ENCODE data around the gene HHATL.
A peak's percentile ranks its signal among the peaks of the same experiment; 100 is the strongest.

Gene HHATL

GRCh38 chr3:42653303-42653559, 49.4 kb downstream of the HHATL start:
- TF ChIP-seq CTCF (IDR thresholded peaks at IDR 0.05; ENCODE audit: extremely low read depth, missing control alignments): no peak
- no peak for DNase-seq (ENCODE audit: low spot score)

GRCh38 chr3:42652611-42653302, 49.8 kb downstream of the HHATL start:
- peak; percentile 59 for DNase-seq (ENCODE audit: low spot score)
- no peak for TF ChIP-seq CTCF (IDR thresholded peaks at IDR 0.05; ENCODE audit: extremely low read depth, missing control alignments)

GRCh38 chr3:42652251-42652610, 50.4 kb downstream of the HHATL start:
- DNase-seq (ENCODE audit: low spot score): no peak
- TF ChIP-seq CTCF (IDR thresholded peaks at IDR 0.05; ENCODE audit: extremely low read depth, missing control alignments): no peak

- TF ChIP-seq CTCF (IDR thresholded peaks at IDR 0.05; ENCODE audit: extremely low read depth, missing control alignments): no peak
- DNase-seq (ENCODE audit: low spot score): no peak
These were observed 51.1 kb downstream of the HHATL start for GRCh38 chr3:42651248-42652091.

DNA sequence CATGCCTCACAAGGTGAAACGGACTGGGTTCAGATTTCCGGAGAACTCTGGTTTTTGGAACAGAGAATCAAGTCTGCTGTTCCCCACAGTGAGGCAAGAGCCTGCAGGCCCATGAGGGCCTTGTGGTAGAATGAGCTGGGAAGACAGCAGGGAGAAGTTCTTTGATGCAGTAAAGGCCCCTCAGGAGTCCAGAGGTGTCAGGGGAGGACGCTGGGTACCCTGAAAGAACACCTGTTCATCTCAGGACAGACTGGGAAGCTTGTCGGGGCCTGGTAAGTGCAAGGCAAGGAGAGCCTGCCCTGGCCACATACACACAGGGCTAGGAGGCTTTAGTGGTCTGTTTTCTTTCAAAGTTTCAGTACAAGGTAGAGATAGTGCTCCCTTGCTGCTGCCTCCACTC, 52.8 kb downstream of the HHATL start:
- no peak for TF ChIP-seq CTCF (IDR thresholded peaks at IDR 0.05; ENCODE audit: extremely low read depth, missing control alignments)
- DNase-seq (ENCODE audit: low spot score): no peak

DNA sequence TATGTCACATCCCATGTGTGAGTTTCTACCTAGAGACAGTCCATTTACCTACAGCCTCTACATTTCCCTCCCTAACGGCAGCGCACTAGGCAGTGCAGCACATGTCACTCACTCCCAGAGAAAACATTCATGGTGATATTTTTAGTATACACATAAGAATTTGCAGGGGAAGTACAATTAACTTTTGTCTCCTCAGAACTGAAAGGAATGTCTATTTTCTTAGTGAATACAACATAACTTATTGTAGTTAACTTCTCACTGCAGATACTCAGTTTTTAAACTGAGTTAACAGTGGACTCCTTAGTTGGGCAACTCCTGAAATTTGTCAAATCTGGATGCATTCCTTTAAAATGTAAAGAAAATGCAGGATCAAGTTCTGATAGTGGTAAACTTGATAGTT, 53.6 kb downstream of the HHATL start:
- TF ChIP-seq CTCF (IDR thresholded peaks at IDR 0.05; ENCODE audit: extremely low read depth, missing control alignments): no peak
- no peak for DNase-seq (ENCODE audit: low spot score)

DNA sequence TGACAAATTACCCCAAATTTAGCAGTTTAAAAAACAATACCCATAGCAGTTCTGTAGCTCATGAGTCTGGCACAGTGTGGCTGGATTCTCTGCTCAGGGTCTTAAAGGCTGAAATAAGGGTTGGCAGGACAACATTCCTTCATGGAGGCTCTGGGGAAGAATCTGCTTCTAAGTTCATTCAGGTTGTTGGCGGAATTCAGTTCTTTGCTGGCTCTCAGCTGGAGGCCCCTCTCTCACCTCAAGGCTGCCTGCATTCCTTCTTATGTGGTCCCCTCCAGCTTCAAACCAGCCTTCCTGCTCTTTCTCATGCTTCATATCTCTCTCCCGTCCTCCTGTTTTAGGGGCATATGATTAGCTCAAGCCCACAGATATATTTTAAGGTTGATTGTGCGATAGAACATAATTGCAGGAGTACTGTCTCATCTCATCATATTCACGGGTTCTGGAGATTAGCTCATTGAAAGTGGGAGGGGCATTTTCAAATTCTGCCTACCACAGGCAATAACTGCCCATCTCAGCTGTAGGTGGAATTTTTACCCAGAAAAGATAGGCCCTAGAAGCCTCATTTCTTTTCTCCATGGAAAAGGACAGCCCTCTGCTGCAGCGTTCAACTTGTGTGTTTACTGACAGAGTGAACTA, 54.7 kb downstream of the HHATL start:
- no peak for TF ChIP-seq CTCF (IDR thresholded peaks at IDR 0.05; ENCODE audit: extremely low read depth, missing control alignments)
- no peak for DNase-seq (ENCODE audit: low spot score)

Data from GM20000 (cell line).